NB4 (cell line): ENCODE measurements around the gene MRPL28.

Source experiments
- POLR2A ChIP-seq: IDR thresholded peaks from 2 replicates; pipeline ENCODE4 v1.6.1; 2011; ENCODE audit warnings: mild to moderate bottlenecking; ENCODE audit not compliant: insufficient read length; ENCODE audit errors: extremely low read depth
- TF ChIP-seq, protein P1 (sequence below): IDR thresholded peaks from one replicate; pipeline ENCODE4 v1.5.1; 2012; ENCODE audit warnings: low read depth, low read length

DNA sequence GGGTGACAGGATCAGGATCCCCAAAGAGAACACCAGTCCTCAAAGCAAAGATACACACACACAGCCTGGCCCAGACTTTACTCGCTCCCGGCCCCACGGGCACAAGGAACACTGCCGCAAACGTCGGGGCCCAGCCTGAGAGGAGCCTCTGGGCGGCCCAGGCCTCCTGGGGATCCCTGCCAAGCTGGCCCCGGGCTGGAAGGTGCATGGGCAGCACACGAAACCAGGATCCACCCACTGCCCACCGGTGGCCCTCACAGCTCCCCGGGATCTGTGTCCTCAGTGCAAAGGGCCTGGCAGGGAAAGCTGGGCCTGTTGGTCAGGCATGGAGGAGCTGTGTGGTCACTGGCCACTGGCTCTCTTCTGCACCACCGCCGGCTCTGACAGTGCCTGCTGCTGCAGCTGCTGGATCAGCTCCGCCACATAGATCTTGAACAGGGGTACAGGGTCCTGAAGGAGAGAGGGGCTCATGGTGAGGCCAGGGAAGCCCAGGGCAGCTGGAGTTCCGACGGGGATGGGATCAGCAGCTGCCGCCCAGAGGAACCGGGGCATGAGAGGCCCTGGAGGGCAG lies 2.9 kb downstream of the MRPL28 start:
- no peak for TF ChIP-seq POLR2A
- TF ChIP-seq, protein P1, sequence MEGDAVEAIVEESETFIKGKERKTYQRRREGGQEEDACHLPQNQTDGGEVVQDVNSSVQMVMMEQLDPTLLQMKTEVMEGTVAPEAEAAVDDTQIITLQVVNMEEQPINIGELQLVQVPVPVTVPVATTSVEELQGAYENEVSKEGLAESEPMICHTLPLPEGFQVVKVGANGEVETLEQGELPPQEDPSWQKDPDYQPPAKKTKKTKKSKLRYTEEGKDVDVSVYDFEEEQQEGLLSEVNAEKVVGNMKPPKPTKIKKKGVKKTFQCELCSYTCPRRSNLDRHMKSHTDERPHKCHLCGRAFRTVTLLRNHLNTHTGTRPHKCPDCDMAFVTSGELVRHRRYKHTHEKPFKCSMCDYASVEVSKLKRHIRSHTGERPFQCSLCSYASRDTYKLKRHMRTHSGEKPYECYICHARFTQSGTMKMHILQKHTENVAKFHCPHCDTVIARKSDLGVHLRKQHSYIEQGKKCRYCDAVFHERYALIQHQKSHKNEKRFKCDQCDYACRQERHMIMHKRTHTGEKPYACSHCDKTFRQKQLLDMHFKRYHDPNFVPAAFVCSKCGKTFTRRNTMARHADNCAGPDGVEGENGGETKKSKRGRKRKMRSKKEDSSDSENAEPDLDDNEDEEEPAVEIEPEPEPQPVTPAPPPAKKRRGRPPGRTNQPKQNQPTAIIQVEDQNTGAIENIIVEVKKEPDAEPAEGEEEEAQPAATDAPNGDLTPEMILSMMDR: no peak
